Stimulated activated CD8-positive, alpha-beta memory T cell treated with anti-CD3 and anti-CD28 coated beads, Interleukin-15, amount 100 ng/mL, for 24 hours (primary cell): ENCODE data around the gene ADARB2.
"Not testable (repeated sequence)": the region's sequence is repeated elsewhere in the genome, so short reads cannot be mapped to it uniquely, and the experiment has no call there.

Experiments
- DNase-seq: peaks from one replicate; pipeline ENCODE4 v3.0.0-alpha.2; 2020; ENCODE audit warnings: low read depth

The ADARB2 gene

GRCh38 chr10:1169981-1170866, 567.1 kb downstream of the ADARB2 start:
- no peak for DNase-seq

DNA sequence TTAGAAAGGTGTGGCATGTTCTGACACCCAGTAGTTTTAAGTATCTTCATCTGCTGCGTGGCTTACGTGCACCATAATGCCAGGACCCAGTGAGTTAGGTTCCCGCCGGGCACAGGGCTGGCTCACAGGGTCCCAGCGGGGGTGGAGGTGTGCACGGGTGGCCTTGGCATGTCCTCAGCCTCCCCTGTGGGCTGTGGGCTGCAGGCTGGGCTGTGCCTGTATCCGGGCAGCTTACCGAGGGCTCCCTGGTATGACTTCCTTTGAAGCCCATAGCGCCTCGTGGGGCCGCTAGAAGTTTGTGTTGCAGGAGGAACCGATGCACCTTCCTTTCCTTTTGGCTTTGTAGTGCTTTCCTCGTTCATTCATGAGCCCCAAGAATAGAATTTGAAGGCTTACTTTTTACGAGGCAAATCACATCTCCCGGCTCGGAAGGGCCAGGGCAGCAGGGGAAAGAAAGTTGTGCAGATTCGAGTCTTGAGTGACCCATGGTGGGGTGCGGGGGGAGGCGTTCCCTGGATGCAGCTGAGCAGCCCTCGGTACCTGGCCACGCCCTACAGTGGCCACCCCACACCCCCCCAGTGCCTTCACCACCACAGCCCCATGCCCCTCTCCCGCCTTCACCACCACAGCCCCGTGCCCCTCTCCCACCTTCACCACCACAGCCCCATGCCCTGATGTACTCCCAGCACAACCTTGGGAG, 568.0 kb downstream of the ADARB2 start:
- DNase-seq = no peak

GRCh38 chr10:1168763-1169162, 568.6 kb downstream of the ADARB2 start:
- no peak for DNase-seq

DNA sequence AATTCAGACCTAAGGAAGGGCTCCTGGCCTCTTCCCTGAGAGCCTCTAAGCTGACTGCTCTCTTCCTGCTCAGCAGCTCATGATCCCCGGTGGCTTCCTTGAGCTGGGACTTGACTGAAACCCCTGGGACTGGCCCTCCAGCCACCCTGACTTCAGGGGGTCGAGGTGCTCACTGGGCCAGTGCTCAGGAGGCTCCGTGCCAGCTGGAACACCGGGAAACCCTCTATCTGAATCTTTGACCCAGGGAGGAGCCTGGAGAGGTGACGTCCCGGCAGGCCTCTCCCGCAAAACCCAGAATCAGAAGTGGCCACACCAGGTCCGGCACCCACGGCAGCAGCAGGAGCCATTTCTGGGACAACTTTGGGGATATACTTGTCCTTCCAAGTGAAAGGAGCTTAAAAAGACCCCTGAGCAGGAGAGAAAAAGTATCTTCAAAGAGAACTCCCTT, 570.5 kb downstream of the ADARB2 start:
- DNase-seq = no peak

DNA sequence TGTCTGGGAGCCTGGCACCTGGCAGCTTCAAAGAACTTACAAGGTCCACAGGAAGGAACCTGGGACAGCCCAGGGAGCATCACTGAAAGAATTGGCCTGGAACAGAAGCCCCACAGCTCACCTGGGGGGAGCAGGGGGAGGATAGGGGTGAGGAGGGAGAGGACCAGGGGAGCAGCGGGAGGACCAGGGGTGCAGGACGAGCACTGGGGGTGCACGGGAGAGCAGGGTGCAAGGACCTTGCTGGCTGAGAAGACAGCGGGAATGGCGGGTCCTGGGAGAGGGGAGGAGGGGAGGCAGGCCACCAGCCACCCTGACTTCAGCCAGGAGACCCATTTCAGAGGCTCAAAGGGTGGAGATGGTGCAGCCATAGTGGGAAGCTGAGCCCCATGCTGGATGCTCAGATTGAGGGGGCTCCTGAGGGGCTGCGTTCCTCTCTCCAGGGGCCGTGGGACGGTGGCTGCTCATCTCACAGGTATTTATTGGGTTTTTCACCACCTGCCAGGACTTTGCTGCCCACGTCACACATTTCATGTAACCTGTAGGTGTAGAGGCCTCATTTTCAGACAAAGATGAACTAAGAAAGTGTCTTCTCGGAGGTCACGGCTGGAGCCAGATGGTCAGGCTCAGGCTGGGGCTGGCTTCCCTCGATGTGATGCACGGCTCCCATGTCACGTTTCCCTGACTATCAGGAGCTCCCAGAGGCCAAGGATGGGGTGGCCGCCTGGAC, 571.1 kb downstream of the ADARB2 start:
- DNase-seq = no peak

DNA sequence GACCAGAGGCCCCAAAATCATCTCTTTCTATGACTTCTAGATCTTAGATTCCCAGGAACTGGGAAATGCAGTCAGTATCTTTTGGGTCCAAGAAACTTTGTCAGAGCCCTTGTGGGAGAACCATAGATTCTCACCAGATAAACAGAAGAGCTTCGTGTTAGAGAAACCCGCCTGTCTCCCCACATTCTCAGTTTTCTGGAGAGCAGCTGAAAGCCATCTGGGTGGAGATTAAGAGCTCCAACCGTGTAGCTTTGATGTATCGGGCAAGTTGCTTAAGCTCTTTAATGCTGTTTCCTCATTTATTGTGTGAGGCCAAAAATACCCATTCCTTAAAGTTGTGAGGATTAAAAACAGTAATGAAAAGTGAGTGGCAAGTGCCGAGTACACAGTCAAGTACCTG, 573.5 kb downstream of the ADARB2 start:
- DNase-seq = no peak

GRCh38 chr10:1163204-1163660, 574.1 kb downstream of the ADARB2 start:
- DNase-seq = no peak

GRCh38 chr10:1162481-1163203, 574.7 kb downstream of the ADARB2 start:
- no peak for DNase-seq

- not testable (repeated sequence) for DNase-seq
These were observed 576.0 kb downstream of the ADARB2 start for GRCh38 chr10:1161315-1161673.

GRCh38 chr10:1160561-1161314, 576.6 kb downstream of the ADARB2 start:
- no peak for DNase-seq

GRCh38 chr10:1159131-1160061, 577.9 kb downstream of the ADARB2 start:
- no peak for DNase-seq

GRCh38 chr10:1158536-1158935, 578.8 kb downstream of the ADARB2 start:
- DNase-seq = not testable (repeated sequence)

- no peak for DNase-seq
These were observed 579.3 kb downstream of the ADARB2 start for GRCh38 chr10:1158066-1158465.

GRCh38 chr10:1157615-1157933, 579.8 kb downstream of the ADARB2 start:
- no peak for DNase-seq

- DNase-seq = no peak
These were observed 580.3 kb downstream of the ADARB2 start for GRCh38 chr10:1156921-1157614.

GRCh38 chr10:1156616-1156886, 580.8 kb downstream of the ADARB2 start:
- DNase-seq = no peak

DNA sequence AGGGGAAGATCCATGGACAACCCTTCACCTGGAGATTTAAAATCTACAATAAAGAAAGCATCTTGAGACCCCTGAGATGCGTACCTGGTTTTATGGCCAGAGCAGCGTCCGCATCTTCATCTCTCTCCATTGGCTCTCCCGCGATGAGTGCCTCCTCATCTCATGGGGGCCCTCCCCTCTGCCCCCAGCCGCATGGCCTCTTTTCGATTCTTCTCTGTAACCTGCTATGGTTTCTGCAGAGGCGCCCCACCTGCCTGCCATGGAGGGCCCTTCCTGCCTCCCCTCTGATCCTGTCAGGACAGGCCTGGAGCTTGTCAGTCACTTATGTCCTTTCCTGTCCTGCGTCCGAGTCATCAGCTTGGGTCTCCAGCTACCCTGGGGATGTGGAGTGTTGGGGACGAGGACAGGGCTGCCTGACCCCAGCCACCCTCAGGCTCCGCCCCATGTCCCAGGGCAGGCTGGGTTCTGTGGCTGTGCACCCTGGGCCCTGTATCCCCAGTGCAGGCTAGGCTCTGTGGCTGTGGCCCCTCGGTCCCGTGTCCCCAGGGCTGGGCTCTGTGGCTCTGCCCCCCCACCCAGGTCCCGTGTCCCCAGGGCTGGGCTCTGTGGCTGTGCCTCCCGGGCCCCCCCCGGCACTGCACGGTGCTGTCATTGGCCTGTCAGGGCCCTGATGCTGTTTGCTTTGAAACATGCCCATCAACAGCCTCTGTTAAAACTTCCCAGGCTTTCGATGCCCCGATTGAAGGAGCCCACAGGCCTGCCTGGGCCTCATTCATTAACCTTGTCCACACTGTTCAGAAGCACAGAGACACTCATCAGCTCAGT, 581.3 kb downstream of the ADARB2 start:
- no peak for DNase-seq

- DNase-seq = no peak
These were observed 582.6 kb downstream of the ADARB2 start for GRCh38 chr10:1154531-1155295.
